ENCODE data around the gene ITGB1BP1. TPM values are rescaled to one million over a fixed set of nuclear protein-coding genes. Genes with fewer than 3 reads are reported as not detected.

The ITGB1BP1 gene
- total RNA-seq, 4 donors from 2014 or later: 32.0 to 106 (median 45.1) TPM

GRCh38 chr2:9406529-9407362 lies 16.6 kb downstream of the ITGB1BP1 start:
- TF ChIP-seq CTCF (IDR thresholded peaks at IDR 0.05) (no peak), POLR2A (IDR thresholded peaks at IDR 0.05) (no peak)
- peak in 1 of 2 donors; percentile 4 for DNase-seq
- no peak overlapping the region for H3K4me3 ChIP-seq
- H3K9me3 ChIP-seq: no peaks in the 10 kb centered on the region
- H3K36me3 ChIP-seq: no peaks in the 10 kb centered on the region
- H3K27ac ChIP-seq: no peak overlapping the region
- no peaks in the 10 kb centered on the region for H3K4me1 ChIP-seq
- H3K27me3 ChIP-seq: no peaks in the 10 kb centered on the region
- intact Hi-C loops (cut with DNase I; ENCODE audit: low total_unique reads): no loop called here

- DNase-seq: peak in 1 of 2 donors; percentile 11
- H3K9me3 ChIP-seq: no peaks in the 10 kb centered on the region
- TF ChIP-seq POLR2A (IDR thresholded peaks at IDR 0.05) (no peak), CTCF (IDR thresholded peaks at IDR 0.05) (no peak)
- no peak overlapping the region for H3K27ac ChIP-seq
- H3K36me3 ChIP-seq: no peaks in the 10 kb centered on the region
- H3K27me3 ChIP-seq: no peaks in the 10 kb centered on the region
- intact Hi-C loops (cut with DNase I; ENCODE audit: low total_unique reads): no loop called here
- H3K4me3 ChIP-seq: no peak overlapping the region
- H3K4me1 ChIP-seq: no peaks in the 10 kb centered on the region
Observed at GRCh38 chr2:9405636-9406035, 17.7 kb downstream of the ITGB1BP1 start.

- Histone ChIP-seq H3K9me3 (no peaks in the 10 kb centered on the region), H3K27me3 (no peaks in the 10 kb centered on the region), H3K36me3 (no peaks in the 10 kb centered on the region), H3K4me3 (no peak overlapping the region), H3K4me1 (no peaks in the 10 kb centered on the region), H3K27ac (peak overlapping the region in 1 of 2 donors; percentile 18)
- no peak for DNase-seq
- TF ChIP-seq POLR2A (IDR thresholded peaks at IDR 0.05) (no peak), CTCF (IDR thresholded peaks at IDR 0.05) (no peak)
- intact Hi-C loops (cut with DNase I; ENCODE audit: low total_unique reads): no loop called here
Observed at GRCh38 chr2:9404451-9404850, 18.9 kb downstream of the ITGB1BP1 start.

- TF ChIP-seq POLR2A (IDR thresholded peaks at IDR 0.05) (no peak), CTCF (IDR thresholded peaks at IDR 0.05) (no peak)
- Histone ChIP-seq H3K4me1 (no peaks in the 10 kb centered on the region), H3K27me3 (no peaks in the 10 kb centered on the region), H3K4me3 (no peak overlapping the region), H3K36me3 (no peaks in the 10 kb centered on the region), H3K27ac (peak overlapping the region in 1 of 2 donors; percentile 18), H3K9me3 (no peaks in the 10 kb centered on the region)
- intact Hi-C loops (cut with DNase I; ENCODE audit: low total_unique reads): no loop called here
- DNase-seq: peak in 1 of 2 donors; percentile 1
Observed at GRCh38 chr2:9403924-9404323, 19.4 kb downstream of the ITGB1BP1 start.

- Histone ChIP-seq H3K9me3 (no peaks in the 10 kb centered on the region), H3K4me1 (peaks cover 0 to 6% of the 10 kb centered on the region in 2 donors), H3K4me3 (no peak overlapping the region), H3K27ac (peak overlapping the region in 1 of 2 donors; percentile 89), H3K27me3 (no peaks in the 10 kb centered on the region), H3K36me3 (no peaks in the 10 kb centered on the region)
- intact Hi-C loops (cut with DNase I; ENCODE audit: low total_unique reads): no loop called here
- DNase-seq: no peak
- TF ChIP-seq CTCF (IDR thresholded peaks at IDR 0.05) (no peak), POLR2A (IDR thresholded peaks at IDR 0.05) (no peak)
Observed at GRCh38 chr2:9401646-9402371, 21.5 kb downstream of the ITGB1BP1 start.
